IPS-11a (cell line): ENCODE data around the gene NCAPD3.
"Not testable (repeated sequence)": the region's sequence is repeated elsewhere in the genome, so short reads cannot be mapped to it uniquely, and the experiment has no call there.

Experiments
- H3K4me3 ChIP-seq: one replicate; pipeline ENCODE4 v1.5.1; 2013; ENCODE audit warnings: low read depth, low read length, control low read depth

The NCAPD3 gene, protein sequence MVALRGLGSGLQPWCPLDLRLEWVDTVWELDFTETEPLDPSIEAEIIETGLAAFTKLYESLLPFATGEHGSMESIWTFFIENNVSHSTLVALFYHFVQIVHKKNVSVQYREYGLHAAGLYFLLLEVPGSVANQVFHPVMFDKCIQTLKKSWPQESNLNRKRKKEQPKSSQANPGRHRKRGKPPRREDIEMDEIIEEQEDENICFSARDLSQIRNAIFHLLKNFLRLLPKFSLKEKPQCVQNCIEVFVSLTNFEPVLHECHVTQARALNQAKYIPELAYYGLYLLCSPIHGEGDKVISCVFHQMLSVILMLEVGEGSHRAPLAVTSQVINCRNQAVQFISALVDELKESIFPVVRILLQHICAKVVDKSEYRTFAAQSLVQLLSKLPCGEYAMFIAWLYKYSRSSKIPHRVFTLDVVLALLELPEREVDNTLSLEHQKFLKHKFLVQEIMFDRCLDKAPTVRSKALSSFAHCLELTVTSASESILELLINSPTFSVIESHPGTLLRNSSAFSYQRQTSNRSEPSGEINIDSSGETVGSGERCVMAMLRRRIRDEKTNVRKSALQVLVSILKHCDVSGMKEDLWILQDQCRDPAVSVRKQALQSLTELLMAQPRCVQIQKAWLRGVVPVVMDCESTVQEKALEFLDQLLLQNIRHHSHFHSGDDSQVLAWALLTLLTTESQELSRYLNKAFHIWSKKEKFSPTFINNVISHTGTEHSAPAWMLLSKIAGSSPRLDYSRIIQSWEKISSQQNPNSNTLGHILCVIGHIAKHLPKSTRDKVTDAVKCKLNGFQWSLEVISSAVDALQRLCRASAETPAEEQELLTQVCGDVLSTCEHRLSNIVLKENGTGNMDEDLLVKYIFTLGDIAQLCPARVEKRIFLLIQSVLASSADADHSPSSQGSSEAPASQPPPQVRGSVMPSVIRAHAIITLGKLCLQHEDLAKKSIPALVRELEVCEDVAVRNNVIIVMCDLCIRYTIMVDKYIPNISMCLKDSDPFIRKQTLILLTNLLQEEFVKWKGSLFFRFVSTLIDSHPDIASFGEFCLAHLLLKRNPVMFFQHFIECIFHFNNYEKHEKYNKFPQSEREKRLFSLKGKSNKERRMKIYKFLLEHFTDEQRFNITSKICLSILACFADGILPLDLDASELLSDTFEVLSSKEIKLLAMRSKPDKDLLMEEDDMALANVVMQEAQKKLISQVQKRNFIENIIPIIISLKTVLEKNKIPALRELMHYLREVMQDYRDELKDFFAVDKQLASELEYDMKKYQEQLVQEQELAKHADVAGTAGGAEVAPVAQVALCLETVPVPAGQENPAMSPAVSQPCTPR (N-terminal part only)

GRCh38 chr11:134223836-134224709 lies at the start of gene NCAPD3, which contains the start of gene VPS26B:
Gene NCAPD3 (minus strand): TSS chr11:134223967. CDS start chr11:134223926, 41 bp downstream.
Gene VPS26B (plus strand): TSS chr11:134224671. CDS start chr11:134225123, 452 bp downstream.
- peak within 1 kb of the TSS; percentile 99 for H3K4me3 ChIP-seq

DNA sequence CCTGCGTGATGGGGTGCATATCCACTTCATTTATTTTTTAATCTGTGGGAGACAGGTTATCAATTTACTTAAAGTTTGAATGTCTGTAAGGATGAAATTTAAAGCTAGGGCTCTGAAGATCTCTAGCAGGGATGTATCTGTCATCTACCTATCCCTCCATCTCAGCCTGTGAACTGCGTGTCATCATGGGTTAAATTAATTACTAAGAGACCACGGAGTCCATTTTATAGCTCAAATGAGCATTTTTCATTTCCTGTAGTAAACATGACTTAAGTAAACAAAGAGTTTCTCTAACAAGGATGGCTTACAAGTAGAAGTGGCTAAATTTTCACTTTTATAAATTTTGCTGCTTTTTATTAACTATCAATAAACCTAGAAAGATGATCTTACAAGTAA lies 49.5 kb upstream of the NCAPD3 start:
- H3K4me3 ChIP-seq: peak overlapping the region; percentile 1

DNA sequence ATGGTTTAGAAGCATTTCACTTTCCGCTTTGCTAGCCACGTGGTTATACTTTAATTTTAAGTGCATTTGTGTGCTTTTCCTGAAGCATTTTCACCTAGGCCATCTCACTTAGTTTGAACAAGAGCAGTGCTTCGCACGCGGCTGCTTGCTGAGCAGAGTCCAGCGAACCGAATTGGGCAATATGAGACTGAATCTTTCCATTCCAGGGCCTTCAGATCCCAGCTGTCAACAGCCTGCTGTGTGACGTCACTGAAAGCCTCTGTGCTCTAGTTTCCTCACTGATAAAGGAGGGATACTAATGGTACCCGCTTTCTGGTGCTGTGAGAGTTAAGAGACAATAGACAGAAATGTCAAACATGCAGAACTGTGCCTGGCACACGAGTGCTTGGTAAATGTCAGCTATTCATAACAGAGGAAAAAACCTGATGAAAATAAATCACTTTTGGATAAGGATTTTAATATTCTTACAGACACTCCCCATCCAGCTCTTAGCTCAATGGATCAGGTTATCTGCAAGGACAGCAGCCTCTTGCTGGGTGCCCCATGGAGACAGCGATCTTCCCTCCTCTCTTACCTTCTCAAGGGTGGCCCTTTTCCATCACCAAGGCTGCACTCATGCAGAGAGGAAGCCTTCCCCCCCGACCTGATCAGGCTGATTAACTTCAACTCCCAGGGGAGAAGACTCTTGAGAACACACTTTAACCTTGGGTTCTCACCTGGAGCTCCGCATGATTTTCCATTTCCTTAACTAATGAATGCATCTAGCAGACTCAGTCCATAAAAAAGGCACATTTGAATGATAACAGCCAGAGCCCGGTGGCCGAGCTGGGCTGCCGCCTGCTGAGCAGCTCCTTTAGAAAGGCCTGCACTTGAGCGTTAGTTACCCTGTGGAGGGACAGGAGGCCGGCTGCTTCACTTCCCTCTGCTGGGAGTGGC lies 48.9 kb upstream of the NCAPD3 start:
- H3K4me3 ChIP-seq: no peak overlapping the region

DNA sequence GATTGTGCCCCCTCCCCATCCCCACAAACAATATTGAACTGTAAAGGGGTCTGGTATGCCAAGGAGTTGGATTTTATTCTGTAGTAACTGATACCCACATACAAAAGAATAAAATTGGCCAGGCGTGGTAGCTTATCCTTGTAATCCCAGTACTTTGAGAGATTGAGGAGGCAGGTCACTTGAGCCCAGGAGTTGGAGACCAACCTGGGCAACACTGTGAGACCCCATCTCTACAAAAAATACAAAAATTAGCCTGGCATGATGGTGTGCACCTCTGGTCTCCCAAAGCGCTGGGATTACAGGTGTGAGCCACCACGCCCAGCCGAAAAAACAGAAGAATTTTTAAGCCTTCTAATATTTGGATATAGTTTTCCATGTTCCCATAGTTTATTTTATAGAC lies 48.2 kb upstream of the NCAPD3 start:
- no peak overlapping the region for H3K4me3 ChIP-seq

DNA sequence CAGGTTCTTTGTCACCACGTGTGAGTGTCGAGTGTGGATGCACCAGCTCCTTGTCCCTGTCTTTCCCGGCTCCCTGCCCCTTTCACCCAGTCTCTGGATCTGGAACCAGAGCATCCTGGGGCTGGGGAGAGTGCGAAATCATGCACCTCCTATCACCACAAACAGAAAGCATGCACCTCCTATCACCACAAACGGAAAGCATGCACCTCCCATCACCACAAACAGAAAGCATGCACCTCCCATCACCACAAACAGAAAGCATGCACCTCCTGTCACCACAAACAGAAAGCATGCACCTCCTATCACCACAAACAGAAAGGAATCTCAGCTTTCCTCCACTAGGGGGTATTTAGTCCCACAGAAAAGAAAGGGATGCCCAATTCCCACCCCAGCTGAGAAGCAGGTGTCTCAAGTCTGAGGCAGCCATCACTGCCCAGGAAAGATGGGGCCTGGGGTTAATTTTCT lies 46.5 kb upstream of the NCAPD3 start:
- no peak overlapping the region for H3K4me3 ChIP-seq

GRCh38 chr11:134267966-134268365 lies 44.2 kb upstream of the NCAPD3 start:
- H3K4me3 ChIP-seq: no peak overlapping the region

DNA sequence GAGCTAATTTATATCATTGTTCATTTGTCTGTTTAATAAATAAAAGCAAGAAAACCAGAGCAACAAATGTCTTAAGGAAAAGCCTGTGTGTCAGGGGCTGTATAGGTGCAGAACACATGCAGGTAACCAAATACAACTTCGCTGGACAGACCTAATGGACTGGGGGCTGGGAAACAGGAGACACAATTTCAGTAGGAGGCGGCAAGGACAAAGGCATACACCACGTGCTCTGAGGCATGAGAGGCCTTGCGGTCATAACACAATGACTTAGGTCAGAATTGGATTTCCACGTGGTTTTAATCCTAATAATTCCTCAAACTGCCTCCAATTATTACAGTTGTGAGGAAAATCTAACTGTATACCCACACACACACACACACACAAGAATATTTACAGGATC lies 43.7 kb upstream of the NCAPD3 start:
- H3K4me3 ChIP-seq: no peak overlapping the region

DNA sequence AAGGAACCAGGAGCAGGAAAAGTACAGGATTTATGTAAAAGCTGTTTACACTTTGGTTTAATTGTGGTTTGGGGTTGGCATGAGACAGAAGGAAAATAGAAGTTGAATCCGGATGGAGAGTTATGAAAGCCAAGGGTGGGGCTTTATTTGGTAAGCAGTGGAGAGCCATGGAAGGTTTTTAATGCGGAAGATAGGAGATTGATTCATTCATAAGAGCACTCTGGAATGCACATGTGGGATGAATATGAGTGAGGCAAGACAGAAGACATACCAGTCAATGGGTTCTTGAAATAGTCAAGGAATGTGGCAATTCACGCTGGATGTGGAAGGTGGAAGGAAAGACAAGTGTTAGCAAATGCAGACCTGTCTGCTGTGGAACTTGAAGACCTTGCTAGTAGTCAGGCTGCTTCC lies 43.1 kb upstream of the NCAPD3 start:
- no peak overlapping the region for H3K4me3 ChIP-seq

DNA sequence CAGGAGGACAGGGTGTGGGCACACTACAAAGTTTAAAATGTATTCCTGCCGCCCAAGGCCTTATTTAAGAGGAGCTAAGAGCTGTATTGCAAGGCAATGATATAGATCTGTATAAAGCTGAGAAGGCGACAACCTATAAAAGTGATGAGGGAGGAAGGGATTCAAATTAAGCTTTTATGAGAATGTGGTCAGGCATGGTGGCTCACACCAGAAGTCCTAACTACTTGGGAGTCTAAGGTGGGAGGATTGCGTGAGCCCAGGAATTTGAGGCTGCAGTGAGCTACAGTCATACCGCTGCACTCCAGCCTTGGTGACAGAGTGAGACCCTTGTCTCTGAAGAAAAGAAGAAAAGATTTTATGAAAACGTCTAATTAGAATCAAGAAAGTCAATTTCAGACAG lies 42.7 kb upstream of the NCAPD3 start:
- H3K4me3 ChIP-seq: no peak overlapping the region

DNA sequence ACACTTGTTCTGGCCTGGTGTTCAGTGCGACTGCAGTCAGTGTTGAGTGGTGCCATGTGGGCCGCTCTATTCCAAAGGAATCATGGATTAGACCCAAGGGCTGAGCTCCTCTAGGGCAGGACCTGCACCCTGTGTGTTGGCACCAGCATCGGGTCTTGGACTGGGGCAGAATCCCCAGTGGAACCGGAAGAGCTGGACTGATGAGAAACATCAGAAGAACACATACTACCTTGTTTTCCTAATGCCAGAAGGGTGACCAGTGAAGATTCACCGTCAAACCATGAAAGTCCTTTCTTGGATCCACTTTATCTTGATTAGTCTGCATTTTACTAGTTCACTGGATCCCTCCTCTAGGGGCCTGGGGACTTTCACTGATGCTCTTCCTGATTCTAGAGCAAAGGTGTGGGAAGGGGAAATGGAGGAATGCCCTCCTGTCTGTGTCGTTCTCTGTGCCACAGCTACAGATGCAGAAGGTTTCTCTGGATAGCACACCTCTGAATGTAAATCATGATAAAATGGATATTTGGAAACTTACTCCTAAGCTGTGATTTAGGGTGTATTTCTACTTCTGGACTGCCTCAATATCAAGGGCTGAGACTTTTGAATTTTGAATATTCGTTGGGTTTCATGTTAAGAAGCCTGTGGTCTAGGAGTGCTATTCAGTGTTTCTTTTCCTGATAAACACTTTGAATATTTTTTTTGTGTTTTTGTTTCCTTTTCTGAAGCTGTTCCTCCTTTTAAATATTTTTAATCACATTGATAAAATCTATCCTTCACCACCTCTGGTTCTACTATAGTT lies 41.4 kb upstream of the NCAPD3 start:
- no peak overlapping the region for H3K4me3 ChIP-seq

GRCh38 chr11:134261626-134262488 lies 38.1 kb upstream of the NCAPD3 start:
- H3K4me3 ChIP-seq: no peak overlapping the region

- no peak overlapping the region for H3K4me3 ChIP-seq
These were observed 37.2 kb upstream of the NCAPD3 start for GRCh38 chr11:134260983-134261382.

DNA sequence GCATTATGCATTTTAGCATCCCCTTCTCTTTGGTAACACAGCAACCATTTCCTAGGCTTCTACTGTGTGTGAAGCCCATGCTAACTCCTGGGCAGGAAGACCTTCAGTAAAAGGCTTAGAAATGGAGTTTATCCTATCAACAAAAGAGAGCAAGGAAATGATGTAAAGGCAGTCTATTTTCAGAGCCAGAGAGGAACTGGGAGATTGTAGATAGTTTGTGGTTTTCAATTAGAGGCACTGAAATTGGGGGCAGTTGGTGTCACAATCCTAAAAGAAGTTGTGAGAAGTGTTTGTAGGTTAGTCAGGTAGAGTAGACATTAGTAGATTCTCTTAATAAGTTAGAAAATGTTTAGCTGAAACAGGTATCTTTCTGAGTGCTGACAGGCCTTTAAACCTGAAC lies 36.7 kb upstream of the NCAPD3 start:
- no peak overlapping the region for H3K4me3 ChIP-seq

- no peak overlapping the region for H3K4me3 ChIP-seq
These were observed 34.8 kb upstream of the NCAPD3 start for GRCh38 chr11:134258577-134258976.

GRCh38 chr11:134257101-134257500 lies 33.3 kb upstream of the NCAPD3 start:
- H3K4me3 ChIP-seq: no peak overlapping the region

DNA sequence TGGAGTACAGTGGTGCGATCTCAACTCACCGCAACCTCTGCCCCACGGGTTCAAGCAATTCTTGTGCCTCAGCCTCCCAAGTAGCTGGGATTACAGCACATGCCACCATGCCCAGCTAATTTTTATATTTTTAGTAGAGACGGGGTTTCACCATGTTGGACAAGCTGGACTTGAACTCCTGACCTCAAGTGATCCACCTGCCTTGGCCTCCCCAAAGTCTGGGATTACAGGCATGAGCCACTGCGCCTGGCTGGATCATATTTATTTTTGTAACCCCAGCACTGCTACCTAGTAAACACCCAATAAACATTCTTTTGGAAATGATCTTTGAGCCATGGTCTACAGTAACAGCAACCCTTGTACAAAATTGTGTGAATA lies 31.4 kb upstream of the NCAPD3 start:
- H3K4me3 ChIP-seq: not testable (repeated sequence)
